Common myeloid progenitor, CD34-positive (primary cell): ENCODE results near the gene PGA3.
"Not testable (repeated sequence)": the region's sequence is repeated elsewhere in the genome, so short reads cannot be mapped to it uniquely, and the experiment has no call there.

Source experiments
- CTCF ChIA-PET: fragments of 350-600 bp; sonication (Branson Sonifier 250); formaldehyde crosslinking; loops from one replicate; lab custom pipeline; 2021; ENCODE audit warnings: antibody characterized with exemption; lab: Charles Lee
- POLR2A ChIA-PET: fragments of 350-600 bp; sonication (Branson Sonifier 250); formaldehyde crosslinking; loops from one replicate; lab custom pipeline; 2021; ENCODE audit warnings: antibody characterized with exemption; lab: Charles Lee
- DNase-seq, 3 donors: peaks; one replicate each; pipeline versions ENCODE4 v3.0.0 to v3.0.0-alpha.2; 2013
- H3K27ac ChIP-seq, 2 experiments: 1 replicate in 1 of 2; 2 replicates in 1 of 2; pipeline ENCODE4 v1.7.0; 2013; ENCODE audit warnings: inconsistent platforms in 2 of 2, low read length in 2 of 2, mild to moderate bottlenecking in 2 of 2, low read depth in 1 of 2, moderate library complexity in 1 of 2; ENCODE audit not compliant: severe bottlenecking in 2 of 2, insufficient read depth in 1 of 2, poor library complexity in 1 of 2
- H3K27me3 ChIP-seq, 5 experiments: replicated peaks in 2 of 5; 1 replicate in 3 of 5; 2 replicates in 2 of 5; pipeline versions ENCODE4 v1.6.1 to v1.7.0; 2013; ENCODE audit warnings: low read length in 4 of 5, mild to moderate bottlenecking in 2 of 5, moderate library complexity in 2 of 5, inconsistent platforms in 1 of 5; ENCODE audit not compliant: insufficient read depth in 5 of 5, control insufficient read depth in 4 of 5
- H3K36me3 ChIP-seq, 4 experiments: 1 replicate in 2 of 4; 2 replicates in 2 of 4; pipeline versions ENCODE4 v1.6.1 to v1.7.0; 2013; ENCODE audit warnings: low read length in 3 of 4, control low read depth in 1 of 4, mild to moderate bottlenecking in 1 of 4; ENCODE audit not compliant: control insufficient read depth in 4 of 4, insufficient read depth in 4 of 4
- H3K4me1 ChIP-seq, 4 experiments: 1 replicate in 3 of 4; 2 replicates in 1 of 4; pipeline versions ENCODE4 v1.6.1 to v1.7.1; 2013; ENCODE audit warnings: low read length in 3 of 4, mild to moderate bottlenecking in 3 of 4, control low read depth in 1 of 4, inconsistent platforms in 1 of 4, moderate library complexity in 1 of 4; ENCODE audit not compliant: control insufficient read depth in 4 of 4, insufficient read depth in 4 of 4; ENCODE audit errors: control extremely low read depth in 1 of 4
- H3K4me3 ChIP-seq, 7 experiments: 1 replicate in 4 of 7; 2 replicates in 3 of 7; pipeline versions ENCODE4 v1.5.1 to v1.7.0; 2013; ENCODE audit warnings: mild to moderate bottlenecking in 7 of 7, low read length in 6 of 7, moderate library complexity in 6 of 7, inconsistent platforms in 2 of 7, low read depth in 2 of 7, control low read depth in 1 of 7; ENCODE audit not compliant: insufficient read depth in 4 of 7, control insufficient read depth in 1 of 7; ENCODE audit errors: extremely low read depth in 1 of 7
- H3K9me3 ChIP-seq, 5 experiments: 1 replicate in 4 of 5; 2 replicates in 1 of 5; pipeline versions ENCODE4 v1.6.1 to v1.7.1; 2013; ENCODE audit warnings: low read length in 4 of 5, mild to moderate bottlenecking in 2 of 5, inconsistent platforms in 1 of 5, low read depth in 1 of 5, moderate library complexity in 1 of 5; ENCODE audit not compliant: control insufficient read depth in 4 of 5, insufficient read depth in 2 of 5; ENCODE audit errors: control extremely low read depth in 1 of 5
- WGBS: methylation state at CpG from one replicate; pipeline ENCODE4 v1.1.5; 2013; ENCODE audit not compliant: insufficient coverage; 5-methylcytosine and 5-hydroxymethylcytosine counted together

The PGA3 gene

GRCh38 chr11:61176446-61176845, 26.9 kb upstream of the PGA3 start:
- Histone ChIP-seq H3K9me3 (peaks cover 0 to 4% (median 0%) of the 10 kb centered on the region in 5 experiments), H3K27ac (no peak overlapping the region), H3K36me3 (no peaks in the 10 kb centered on the region), H3K4me1 (peaks cover 5 to 13% (median 10%) of the 10 kb centered on the region in 4 experiments), H3K27me3 (no peaks in the 10 kb centered on the region), H3K4me3 (no peak overlapping the region)
- DNase-seq: no peak
- ChIA-PET CTCF (interaction anchor here (1.0 to 2.9 kb wide), 3 partner anchors 11 to 37 kb away, joined by 5 to 9 read pairs (median 5); no protein-coding TSS in a partner anchor), POLR2A (interaction anchor here (1.2 kb wide), 1 partner anchor 13 kb away, joined by 3 read pairs; no protein-coding TSS in a partner anchor)
- 100% methylated on average over 5 of the region's 6 CpGs for WGBS

GRCh38 chr11:61180205-61180604, 23.1 kb upstream of the PGA3 start:
- H3K27ac ChIP-seq, DNase-seq, POLR2A ChIA-PET, H3K27me3 ChIP-seq, H3K4me1 ChIP-seq, H3K9me3 ChIP-seq, H3K4me3 ChIP-seq, H3K36me3 ChIP-seq: not testable (repeated sequence)
- 97% methylated on average over 6 of the region's 6 CpGs for whole genome bisulfite sequencing
- CTCF ChIA-PET: interaction anchor here (0.7 to 1.4 kb wide), 2 partner anchors 48 to 202 kb away, joined by 3 read pairs; no protein-coding TSS in a partner anchor

GRCh38 chr11:61181489-61181888, 21.8 kb upstream of the PGA3 start:
- CTCF ChIA-PET: interaction anchor here (1.4 kb wide), 1 partner anchor 49 kb away, joined by 3 read pairs; no protein-coding TSS in a partner anchor
- WGBS: 81% methylated on average over 2 of the region's 4 CpGs

GRCh38 chr11:61183645-61184044, 19.7 kb upstream of the PGA3 start:
- DNase-seq: no peak
- no peaks in the 10 kb centered on the region for H3K4me1 ChIP-seq
- no peak overlapping the region for H3K4me3 ChIP-seq
- no peaks in the 10 kb centered on the region for H3K9me3 ChIP-seq
- H3K27me3 ChIP-seq: no peaks in the 10 kb centered on the region
- no peaks in the 10 kb centered on the region for H3K36me3 ChIP-seq
- ChIA-PET CTCF (interaction anchor here (8.3 kb wide), 1 partner anchor 54 kb away, joined by 109 read pairs; no protein-coding TSS in a partner anchor), POLR2A (interaction anchor here (0.7 kb wide), 1 partner anchor 171 kb away, joined by 3 read pairs; no protein-coding TSS in a partner anchor)
- 100% methylated on average over 3 of the region's 4 CpGs for WGBS
- no peak overlapping the region for H3K27ac ChIP-seq

More at GRCh38 chr11:61181489-61181888, 21.8 kb upstream of the PGA3 start:
- H3K36me3 ChIP-seq: no peaks in the 10 kb centered on the region
- H3K4me3 ChIP-seq: no peak overlapping the region
- DNase-seq: no peak
- no peaks in the 10 kb centered on the region for H3K27me3 ChIP-seq
- no peaks in the 10 kb centered on the region for H3K4me1 ChIP-seq
- H3K27ac ChIP-seq: no peak overlapping the region
- POLR2A ChIA-PET: no interaction called here
- H3K9me3 ChIP-seq: no peaks in the 10 kb centered on the region

GRCh38 chr11:61186504-61186903, 16.8 kb upstream of the PGA3 start:
- ChIA-PET CTCF (interaction anchor here (1.0 to 8.3 kb wide), 9 partner anchors 8 to 361 kb away, joined by 3 to 109 read pairs (median 9); no protein-coding TSS in a partner anchor), POLR2A (interaction anchor here (0.6 kb wide), 1 partner anchor 11 kb away, joined by 3 read pairs; no protein-coding TSS in a partner anchor)
- no peak overlapping the region for H3K4me3 ChIP-seq
- H3K9me3 ChIP-seq: peaks cover 0 to 4% (median 0%) of the 10 kb centered on the region in 5 experiments
- no peak overlapping the region for H3K27ac ChIP-seq
- H3K27me3 ChIP-seq: no peaks in the 10 kb centered on the region
- DNase-seq: no peak
- H3K4me1 ChIP-seq: no peaks in the 10 kb centered on the region
- no peaks in the 10 kb centered on the region for H3K36me3 ChIP-seq
- WGBS: 92% methylated on average over 4 of the region's 8 CpGs

- POLR2A ChIA-PET: no interaction called here
- CTCF ChIA-PET: interaction anchor here (0.8 to 8.3 kb wide), 14 partner anchors 9 to 357 kb away, joined by 3 to 109 read pairs (median 6); no protein-coding TSS in a partner anchor
- Histone ChIP-seq H3K36me3 (no peaks in the 10 kb centered on the region), H3K27ac (no peak overlapping the region), H3K9me3 (peaks cover 0 to 4% (median 0%) of the 10 kb centered on the region in 5 experiments), H3K4me3 (no peak overlapping the region), H3K4me1 (no peaks in the 10 kb centered on the region), H3K27me3 (no peaks in the 10 kb centered on the region)
- WGBS: 0% methylated on average over 3 of the region's 11 CpGs
- peak; percentile 83 to 90 (median 84) for DNase-seq
Observed at GRCh38 chr11:61187505-61188130, 15.7 kb upstream of the PGA3 start.

- H3K27ac ChIP-seq: no peak overlapping the region
- 89% methylated on average over 8 of the region's 8 CpGs for WGBS
- no peak for DNase-seq
Observed at GRCh38 chr11:61189933-61190332, 13.4 kb upstream of the PGA3 start.

More at GRCh38 chr11:61189933-61190332, 13.4 kb upstream of the PGA3 start:
- ChIA-PET POLR2A (no interaction called here), CTCF (interaction anchor here (0.7 to 8.3 kb wide), 4 partner anchors 15 to 60 kb away, joined by 3 to 109 read pairs (median 3); no protein-coding TSS in a partner anchor)
- no peak overlapping the region for H3K4me3 ChIP-seq
- H3K36me3 ChIP-seq: no peaks in the 10 kb centered on the region
- no peaks in the 10 kb centered on the region for H3K27me3 ChIP-seq
- H3K9me3 ChIP-seq: peaks cover 0 to 4% (median 0%) of the 10 kb centered on the region in 5 experiments
- H3K4me1 ChIP-seq: no peaks in the 10 kb centered on the region
